ENCODE data around the gene ANAPC16. TPM values are rescaled to one million over a fixed set of nuclear protein-coding genes. Genes with fewer than 3 reads are reported as not detected.
"Not testable (repeated sequence)": the region's sequence is repeated elsewhere in the genome, so short reads cannot be mapped to it uniquely, and the experiment has no call there.

Gene ANAPC16
- total RNA-seq, 1 donor from 2014 or later: 79.2 TPM

- no peaks in the 10 kb centered on the region for H3K27me3 Mint-ChIP-seq
- no peaks in the 10 kb centered on the region for H3K36me3 Mint-ChIP-seq
- no peak overlapping the region for H3K4me3 Mint-ChIP-seq
- TF ChIP-seq CTCF (conservative IDR thresholded peaks at IDR 0.05): no peak
- no peaks in the 10 kb centered on the region for H3K9me3 Mint-ChIP-seq
- no peak for DNase-seq (ENCODE audit: extremely low spot score, unreplicated experiment)
- H3K4me1 Mint-ChIP-seq (ENCODE audit: unreplicated experiment): peaks cover 28% of the 10 kb centered on the region
- H3K27ac Mint-ChIP-seq: no peak overlapping the region
These were observed 49.7 kb downstream of the ANAPC16 start for GRCh38 chr10:72265508-72265907.

DNA sequence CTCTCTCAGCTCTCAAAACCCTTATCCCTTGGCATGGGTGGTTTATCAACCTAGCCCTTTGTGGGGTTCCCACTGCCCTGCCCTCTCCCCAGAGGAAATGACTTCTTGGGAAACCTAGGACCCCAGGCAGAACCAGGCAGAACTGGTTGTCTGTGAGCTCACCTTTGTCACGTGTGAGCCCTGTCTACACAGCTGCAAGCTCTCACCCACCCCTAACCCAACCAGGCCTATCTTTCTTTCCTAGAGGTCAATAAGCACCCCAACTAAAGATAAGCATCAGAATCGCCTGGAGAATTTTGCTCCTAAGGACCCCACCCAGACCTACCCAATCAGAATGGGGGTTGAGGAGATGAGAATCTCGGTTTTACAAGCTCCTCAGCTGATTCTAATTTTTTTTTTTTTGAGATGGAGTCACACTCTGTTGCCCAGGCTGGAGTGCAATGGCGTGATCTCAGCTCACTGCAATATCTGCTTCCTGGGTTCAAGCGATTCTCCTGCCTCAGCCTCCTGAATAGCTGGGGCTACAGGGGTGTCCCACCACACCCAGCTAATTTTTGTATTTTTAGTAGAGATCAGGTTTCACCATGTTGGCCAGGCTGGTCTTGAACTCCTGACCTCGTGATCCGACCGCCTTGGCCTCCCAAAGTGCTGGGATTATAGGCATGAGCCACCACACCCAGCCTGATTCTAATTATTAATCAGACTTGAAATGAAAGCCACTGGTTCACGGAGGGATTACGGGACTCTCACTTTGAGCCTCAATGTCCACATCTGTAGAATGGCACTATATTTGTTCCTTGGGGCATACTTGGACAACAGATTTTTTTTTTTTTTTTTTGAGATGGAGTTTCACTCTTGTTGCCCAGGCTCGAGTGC lies 50.4 kb downstream of the ANAPC16 start:
- H3K9me3 Mint-ChIP-seq: no peaks in the 10 kb centered on the region
- H3K4me1 Mint-ChIP-seq (ENCODE audit: unreplicated experiment): peaks cover 31% of the 10 kb centered on the region
- H3K36me3 Mint-ChIP-seq: no peaks in the 10 kb centered on the region
- H3K27ac Mint-ChIP-seq: no peak overlapping the region
- H3K4me3 Mint-ChIP-seq: no peak overlapping the region
- TF ChIP-seq CTCF (conservative IDR thresholded peaks at IDR 0.05): no peak
- DNase-seq (ENCODE audit: extremely low spot score, unreplicated experiment): no peak
- H3K27me3 Mint-ChIP-seq: no peaks in the 10 kb centered on the region

DNA sequence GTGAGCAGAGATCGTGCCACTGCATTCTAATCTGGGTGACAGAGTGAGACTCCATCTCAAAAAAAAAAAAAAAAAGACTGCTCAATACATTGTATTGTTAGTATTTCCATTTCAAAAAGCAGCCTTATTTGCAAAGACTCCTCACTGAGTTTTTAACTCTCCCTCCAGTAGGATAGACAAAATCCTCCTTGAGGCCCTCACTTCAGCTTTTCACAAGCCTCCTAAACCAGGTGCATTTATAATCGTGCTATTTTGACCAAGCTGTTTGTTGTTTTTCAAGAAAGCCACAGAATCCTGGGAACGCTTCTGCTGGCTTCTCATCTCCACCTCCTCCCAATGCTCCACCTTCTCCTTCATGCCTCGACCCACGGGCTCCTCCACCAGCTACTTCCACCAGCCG lies 51.6 kb downstream of the ANAPC16 start:
- TF ChIP-seq CTCF (conservative IDR thresholded peaks at IDR 0.05): no peak
- Mint-ChIP-seq H3K4me1 (ENCODE audit: unreplicated experiment) (peaks cover 30% of the 10 kb centered on the region), H3K36me3 (no peaks in the 10 kb centered on the region), H3K27me3 (no peaks in the 10 kb centered on the region), H3K4me3 (no peak overlapping the region), H3K9me3 (no peaks in the 10 kb centered on the region), H3K27ac (no peak overlapping the region)
- DNase-seq (ENCODE audit: extremely low spot score, unreplicated experiment): no peak

DNA sequence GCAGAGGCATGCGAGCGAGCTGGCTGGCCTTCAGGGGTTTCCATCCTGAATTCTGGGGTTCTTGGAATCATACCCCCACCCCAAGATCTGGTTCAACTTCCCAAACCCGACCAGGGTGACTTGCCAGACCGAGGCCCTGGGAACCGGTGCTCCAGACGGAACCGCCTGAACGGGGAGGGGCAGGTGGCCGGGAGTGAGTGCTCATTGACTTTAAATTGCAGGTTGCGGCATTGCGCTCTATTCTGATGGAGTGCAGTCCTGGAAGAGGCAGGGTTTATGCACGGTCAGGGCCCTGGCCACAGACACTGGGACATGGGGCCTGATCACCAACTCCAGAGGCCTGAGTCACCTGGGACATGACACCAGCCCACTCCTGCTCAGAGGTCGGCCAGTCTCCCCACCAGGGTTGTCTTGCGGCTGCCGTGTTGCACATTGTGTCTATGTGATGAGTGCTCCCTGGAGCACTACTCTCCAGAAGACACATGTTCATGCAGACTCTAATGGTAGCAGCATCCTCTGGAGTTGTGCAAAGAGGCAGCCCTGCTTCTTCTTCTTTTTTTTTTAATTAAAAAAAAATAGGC lies 52.1 kb downstream of the ANAPC16 start:
- TF ChIP-seq CTCF (conservative IDR thresholded peaks at IDR 0.05): no peak
- H3K9me3 Mint-ChIP-seq: no peaks in the 10 kb centered on the region
- H3K4me3 Mint-ChIP-seq: no peak overlapping the region
- H3K27ac Mint-ChIP-seq: no peak overlapping the region
- H3K4me1 Mint-ChIP-seq (ENCODE audit: unreplicated experiment): peaks cover 35% of the 10 kb centered on the region
- H3K36me3 Mint-ChIP-seq: no peaks in the 10 kb centered on the region
- no peaks in the 10 kb centered on the region for H3K27me3 Mint-ChIP-seq
- no peak for DNase-seq (ENCODE audit: extremely low spot score, unreplicated experiment)

- H3K4me1 Mint-ChIP-seq (ENCODE audit: unreplicated experiment): peaks cover 35% of the 10 kb centered on the region
- not testable (repeated sequence) for H3K36me3 Mint-ChIP-seq; H3K27me3 Mint-ChIP-seq; H3K27ac Mint-ChIP-seq; H3K9me3 Mint-ChIP-seq; H3K4me3 Mint-ChIP-seq; DNase-seq (ENCODE audit: extremely low spot score, unreplicated experiment)
These were observed 52.8 kb downstream of the ANAPC16 start for GRCh38 chr10:72268475-72269200.
